Globus pallidus (tissue), 1 donor: ENCODE results near the gene GPR119.
"Not testable (repeated sequence)": the region's sequence is repeated elsewhere in the genome, so short reads cannot be mapped to it uniquely, and the experiment has no call there.

Experiments
- DNase-seq: peaks from one replicate; pipeline ENCODE4 v3.0.0-alpha.2; 2015; ENCODE audit warnings: low spot score

GPR119 gene

DNA sequence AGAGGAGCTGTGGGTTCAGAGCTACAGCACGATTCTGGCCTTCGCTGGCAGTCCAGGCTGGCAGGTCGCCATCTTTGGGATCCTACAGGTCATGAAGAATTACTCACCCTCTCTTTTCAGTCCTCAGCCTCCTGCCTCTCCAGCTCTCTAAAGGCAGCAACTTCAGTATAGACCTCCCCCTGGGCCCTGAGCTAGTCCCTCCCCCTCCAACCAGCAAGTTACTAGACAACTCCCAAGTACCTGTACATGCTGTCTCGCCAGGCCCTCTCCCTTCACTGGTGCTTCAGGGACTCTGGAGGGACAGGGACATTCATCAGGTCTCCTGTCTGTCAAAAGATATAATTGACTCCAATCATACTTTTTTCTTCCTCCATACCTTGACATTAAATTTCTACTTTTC, at the start of gene GPR119:
TSS of gene GPR119 (minus strand) at position 155 of the 400 bp plus-strand sequence. CDS start 227 bp downstream, outside the sequence.
- DNase-seq: no peak

DNA sequence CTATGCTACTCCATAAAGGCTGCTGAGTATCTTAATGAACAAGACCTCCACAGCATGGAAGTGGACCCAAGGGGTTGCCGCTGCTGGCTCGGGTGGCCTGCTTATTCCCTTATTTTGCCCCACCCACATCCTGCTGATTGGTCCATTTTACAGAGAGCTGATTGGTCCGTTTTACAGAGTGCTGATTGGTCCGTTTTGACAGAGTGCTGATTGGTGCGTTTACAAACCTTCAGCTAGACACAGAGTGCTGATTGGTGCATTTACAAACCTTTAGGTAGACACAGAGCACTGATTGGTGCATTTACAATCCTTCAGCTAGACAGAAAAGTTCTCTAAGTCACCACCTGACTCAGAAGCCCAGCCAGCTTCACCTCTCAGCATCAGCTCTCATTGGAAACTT, 43.8 kb upstream of the GPR119 start:
- DNase-seq: not testable (repeated sequence)

DNA sequence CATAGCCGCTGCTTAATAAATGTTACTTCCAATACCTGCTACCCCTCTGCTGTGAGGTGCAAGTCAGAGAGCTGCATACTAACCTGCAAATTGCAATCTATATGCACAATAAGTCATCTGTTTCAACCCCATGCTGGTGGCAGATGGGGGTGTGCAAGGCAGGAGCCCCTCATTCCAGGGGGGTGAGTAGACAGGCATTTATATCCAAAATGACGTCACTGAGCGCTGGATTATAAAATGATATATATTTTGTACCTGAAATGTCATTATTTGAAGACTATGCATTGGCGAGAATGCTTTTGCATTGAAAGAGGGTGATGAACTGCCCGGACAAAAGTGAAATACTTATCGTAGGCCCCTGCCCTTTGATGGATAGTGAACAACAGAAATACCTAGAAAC, 41.1 kb upstream of the GPR119 start:
- no peak for DNase-seq

DNA sequence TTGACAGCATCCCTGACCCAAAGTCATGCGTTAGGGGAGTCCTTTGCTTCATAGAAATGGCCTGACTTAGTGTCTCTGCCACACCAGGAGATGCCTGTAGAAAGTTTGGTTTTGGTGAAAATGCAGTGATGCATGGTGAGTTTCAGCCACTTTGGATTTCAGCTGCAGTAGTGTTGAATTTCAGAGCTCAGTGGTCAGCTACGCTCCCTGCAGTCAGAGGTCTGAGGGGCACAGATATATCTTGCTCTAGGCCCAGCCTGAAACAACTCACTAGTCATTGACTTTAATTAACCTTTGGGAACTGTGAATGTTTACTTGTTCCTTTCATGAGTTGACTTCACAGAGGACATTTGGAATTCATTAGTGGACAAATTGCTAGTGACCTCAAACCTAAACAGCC, 33.8 kb upstream of the GPR119 start:
- DNase-seq: no peak

DNA sequence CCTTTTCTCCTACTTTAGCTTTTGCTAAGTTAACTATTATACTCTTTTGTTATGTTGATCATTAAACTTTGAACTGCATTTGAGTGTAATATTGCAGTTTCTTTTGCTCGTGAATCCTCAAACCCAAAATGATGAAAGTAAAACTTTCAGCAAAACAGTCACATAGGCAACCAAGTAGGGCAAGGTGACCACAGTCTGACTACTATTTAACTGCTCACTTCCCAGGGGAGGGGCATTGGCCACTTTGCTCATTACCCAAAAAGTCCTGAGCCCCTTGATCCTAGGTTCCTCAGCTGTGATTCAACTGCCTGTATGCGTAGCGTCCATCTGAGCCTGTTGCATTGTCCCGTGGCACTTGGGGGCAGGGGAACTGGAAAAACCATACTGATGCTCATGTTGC, 33.3 kb upstream of the GPR119 start:
- no peak for DNase-seq

DNA sequence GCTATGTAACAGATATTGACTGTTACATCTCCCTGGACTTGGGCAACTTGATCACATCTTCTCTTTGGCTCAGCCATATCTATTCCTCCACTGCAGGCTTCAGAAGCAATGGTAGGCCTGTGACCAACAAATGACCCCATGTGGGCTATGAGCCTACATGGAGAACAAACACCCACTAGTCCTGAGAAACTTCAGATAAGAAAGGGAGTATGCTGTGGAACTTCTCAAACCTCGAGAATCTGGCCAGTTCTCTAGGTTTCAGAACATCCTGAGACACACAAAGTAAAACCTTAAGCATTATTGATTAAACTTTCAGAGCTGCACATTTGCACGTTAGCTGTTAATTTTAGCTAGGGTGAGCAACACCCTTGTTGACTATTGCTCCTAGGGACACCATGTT, 32.6 kb upstream of the GPR119 start:
- DNase-seq: no peak

DNA sequence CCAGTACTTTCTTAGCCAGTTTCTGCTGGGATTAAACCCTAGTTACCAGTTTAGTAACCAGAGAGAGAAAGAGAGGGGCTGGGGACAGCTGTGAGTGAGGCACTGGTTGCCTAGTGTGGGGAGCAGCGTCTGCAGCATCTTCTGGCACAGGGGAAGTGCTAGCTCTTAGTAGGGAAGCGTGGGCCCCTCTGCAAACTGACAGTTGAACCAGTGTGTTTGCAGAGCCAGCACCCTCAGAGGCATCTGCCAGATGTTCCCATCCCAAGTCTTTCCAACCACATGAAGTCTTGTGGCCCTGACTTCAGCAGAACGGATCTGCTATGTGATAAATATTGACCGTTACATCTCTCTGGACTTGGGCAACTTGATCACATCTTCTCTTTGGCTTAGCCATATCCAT, 31.3 kb upstream of the GPR119 start:
- DNase-seq: no peak

DNA sequence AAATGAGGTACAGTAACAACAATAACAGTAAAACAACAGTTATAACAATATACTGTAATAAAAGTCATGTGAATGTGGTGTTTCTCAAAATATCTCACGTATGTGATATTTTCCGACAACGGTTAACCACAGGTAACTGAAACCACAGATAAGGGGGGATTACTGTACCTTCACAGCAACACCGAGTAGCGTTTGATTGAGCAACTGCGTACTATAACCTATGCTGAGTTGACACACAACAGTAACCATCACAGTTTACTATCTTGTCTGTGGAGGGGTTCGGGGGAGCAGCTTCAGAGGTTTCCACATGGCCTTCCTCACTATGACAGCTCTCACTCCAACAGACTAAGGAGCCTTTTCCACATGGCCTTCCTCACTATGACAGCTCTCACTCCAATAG, 29.7 kb upstream of the GPR119 start:
- DNase-seq: no peak

DNA sequence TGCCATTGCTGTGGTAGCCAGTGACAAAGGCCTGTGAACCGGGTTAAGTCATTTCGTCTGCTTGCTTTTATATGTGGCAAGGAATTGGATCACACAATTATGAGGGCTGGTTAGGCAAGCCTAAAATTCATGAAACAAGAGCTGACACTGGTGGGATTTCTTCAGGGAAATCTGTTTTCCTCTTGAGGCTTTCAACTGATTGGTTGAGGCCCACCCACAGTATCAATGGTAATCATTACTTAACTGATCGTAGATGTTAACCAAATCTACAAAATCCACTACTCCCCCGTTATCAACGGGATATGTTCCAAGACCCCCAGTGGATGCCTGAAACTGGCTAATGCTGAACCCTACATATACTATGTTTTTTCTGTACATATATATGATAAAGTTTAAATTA, 29.3 kb upstream of the GPR119 start:
- DNase-seq: no peak

DNA sequence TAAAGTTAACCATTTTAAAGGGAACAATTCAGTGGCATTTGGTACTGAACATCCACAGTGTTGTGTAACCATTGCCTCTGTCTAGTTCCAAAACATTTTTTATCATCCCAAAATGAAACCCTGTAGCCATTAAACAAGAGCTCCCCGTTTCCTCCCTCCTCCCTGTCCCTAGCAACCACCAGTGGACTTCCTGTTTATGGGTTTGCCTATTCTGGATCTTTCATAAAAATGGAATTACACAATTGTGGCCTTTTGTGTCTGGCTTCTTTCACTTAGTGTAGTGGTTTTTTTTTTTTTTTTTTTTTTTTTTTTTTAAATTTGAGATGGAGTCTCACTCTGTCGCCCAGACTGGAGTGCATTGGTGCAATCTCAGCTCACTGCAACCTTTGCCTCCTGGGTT, 27.9 kb upstream of the GPR119 start:
- DNase-seq: no peak

DNA sequence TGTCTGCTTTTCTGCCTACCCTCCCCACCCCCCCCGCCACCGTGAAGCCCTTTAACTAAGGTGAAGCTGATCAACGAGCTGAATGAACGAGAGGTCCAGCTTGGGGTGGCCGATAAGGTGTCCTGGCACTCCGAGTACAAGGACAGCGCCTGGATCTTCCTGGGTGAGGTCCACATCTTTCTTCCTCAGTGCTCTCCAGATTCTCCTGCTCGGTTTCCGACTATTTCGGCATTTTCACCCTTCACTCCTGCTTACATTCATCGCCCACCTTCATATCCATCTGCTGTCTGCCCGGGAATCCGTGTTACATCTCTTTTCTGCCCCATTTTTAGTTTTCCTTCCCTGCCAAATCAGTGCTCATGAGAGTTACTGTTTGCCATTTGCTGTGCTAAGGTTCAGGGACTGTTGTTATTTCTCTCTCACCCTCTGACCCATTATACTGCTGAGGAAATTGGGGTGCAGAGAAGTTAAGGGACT, 16.8 kb upstream of the GPR119 start:
- DNase-seq: no peak

DNA sequence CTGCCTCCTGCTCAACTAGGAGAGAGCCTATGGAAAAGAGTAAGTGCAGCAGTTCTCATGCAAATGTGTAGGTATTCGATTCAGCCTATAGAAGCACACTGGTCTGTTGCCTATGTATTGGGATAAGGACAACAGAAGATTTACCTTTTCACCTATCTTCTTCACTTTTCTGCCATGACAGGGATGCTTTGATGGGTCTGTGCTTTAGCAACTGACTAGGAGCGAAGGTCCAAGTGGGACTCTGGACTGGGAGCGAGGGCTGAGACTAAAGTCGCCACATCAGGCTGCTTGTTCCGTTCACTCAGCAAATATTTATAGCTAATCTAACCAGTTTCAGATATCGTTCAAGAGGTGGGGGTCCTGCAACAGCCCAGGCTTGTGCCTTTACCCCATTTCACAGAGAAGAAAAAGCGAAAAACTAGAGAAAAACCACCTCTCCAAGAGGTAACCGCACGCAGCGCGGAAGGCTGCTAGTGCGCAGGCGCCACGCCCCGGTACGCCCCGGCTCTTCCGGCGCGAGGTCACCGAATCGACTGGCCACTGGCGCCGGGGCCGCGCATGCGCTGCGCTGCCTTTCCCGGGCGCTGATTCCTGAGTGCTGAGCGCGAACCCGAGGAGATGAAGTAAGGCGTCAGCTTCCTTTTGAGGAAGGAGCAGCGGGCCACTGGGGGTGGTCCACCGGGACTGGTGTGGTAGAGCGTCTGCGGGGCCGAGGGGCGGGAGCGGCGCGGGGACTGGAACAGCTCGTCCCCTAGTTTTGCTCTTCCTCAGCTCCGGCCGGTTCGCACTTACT, 16.1 kb upstream of the GPR119 start, which contains the start of gene RBMX2:
TSS of gene RBMX2 (plus strand) at position 573 of the 793 bp plus-strand sequence. CDS start at position 619, 46 bp downstream.
- peak; percentile 72 for DNase-seq

DNA sequence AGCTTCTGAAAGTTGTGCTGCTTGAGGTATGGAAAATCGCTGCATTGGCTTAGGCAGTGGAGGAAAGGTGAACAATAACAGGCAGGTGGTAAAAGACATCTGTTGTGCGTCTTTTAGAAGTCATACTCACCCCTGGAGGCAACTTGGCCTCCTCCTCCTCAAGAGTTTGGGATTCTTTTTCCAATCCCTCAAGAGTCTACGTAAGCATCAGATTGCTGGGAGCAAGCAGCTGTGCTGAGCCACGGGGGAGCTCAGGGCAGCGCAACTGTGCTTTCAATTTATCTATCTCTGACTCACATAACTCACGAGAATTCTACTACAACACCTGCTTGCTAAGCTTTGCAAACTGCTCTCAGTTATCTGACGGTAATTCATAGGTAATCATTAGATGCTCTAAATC, 9.9 kb upstream of the GPR119 start:
- DNase-seq: no peak

DNA sequence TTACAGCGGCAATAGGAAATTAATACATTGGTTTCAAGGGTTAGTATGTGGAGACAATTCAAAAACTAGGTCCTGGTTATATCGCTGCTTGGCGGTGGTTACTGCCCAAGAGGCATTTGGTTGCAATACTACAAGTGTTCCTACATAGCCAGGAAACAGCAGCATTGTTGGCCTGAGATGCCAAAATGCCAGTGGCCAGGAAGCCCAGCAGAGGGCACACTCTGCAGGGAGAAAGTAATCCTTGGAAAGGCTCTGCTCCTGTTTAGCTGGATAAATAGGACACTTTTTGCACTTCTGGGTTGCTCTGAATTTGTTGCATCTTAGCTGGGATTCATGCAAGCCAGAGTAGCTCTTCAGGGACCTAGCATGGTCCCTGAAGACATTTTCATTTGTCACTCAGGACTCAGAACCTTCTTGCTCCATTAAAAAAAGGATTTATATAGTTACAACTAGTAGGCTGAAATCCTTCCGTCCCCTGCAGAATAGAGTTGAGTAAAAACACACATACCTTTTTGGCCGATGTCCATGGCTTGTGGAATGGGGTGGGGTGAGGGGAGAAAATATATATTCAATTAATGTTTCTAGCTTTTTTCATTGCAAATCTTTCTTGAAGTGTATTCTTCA, 8.1 kb upstream of the GPR119 start:
- peak; percentile 75 for DNase-seq

DNA sequence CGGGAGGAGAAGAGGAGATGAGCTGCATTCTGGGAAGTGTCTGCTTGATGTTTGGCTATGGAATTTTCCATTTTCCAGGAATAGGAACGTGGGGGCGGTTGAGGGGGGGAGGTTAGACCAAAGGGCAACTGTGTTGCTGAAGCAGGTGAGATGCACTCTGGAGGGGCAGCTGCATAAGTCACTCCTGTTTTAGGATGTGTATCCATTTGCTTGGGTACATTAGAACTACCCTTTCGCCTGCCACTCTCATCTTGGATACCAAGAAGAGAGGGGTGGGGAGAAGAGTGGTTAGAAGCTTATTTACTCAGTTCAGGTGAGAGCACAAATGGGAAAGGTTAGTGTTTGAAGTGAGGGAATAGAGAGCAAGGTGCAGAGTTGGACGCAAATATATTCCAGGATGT, 934 bp upstream of the GPR119 start:
- DNase-seq: no peak

DNA sequence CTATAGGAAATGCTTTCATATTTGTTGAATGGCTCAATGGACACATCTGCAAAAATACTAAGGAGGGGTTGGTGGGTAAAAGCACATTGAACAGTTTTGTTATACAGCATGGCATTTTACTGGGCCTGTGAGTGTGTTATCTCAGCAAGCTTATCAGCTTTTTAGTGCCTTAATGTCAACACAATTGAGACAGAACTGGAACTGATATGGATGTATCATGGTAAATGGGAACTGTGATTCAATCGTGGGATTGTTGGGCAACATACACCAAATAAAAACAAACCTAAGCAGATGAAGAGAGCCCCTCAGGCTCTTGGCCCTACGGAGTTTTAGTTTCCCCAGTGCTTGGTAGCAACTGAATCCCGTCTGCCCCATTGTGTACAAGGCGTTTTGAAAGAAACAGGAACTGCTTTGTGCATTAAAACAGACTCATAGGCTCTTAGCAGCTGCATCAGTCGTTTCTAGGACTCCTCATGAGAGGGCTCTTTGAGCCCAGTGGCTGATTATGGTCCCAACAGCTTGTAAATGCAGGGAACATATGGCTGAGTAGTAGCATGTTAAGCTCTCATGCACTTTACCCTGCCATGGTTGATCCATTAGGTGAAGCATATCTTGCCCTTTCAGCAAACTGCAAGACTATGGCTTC, 7.3 kb downstream of the GPR119 start:
- DNase-seq: peak; percentile 35

DNA sequence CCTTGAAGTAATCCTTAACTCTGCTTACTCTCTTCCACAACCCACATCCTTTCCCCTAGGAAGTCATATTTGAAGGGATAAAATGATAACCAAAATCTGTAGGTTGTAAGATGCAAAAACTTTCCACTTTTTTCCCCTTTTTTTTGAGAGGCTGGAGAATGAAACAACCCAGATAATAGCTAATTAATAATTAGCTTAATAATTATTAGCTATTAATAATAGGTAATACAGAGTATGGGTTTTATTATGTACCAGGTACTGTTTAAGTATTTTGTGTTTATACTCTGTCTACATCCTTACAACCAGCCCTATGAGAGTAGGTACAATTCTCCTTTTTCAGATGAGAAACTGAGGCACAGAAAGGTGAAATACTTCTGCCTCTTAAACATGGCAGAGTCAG, 9.4 kb downstream of the GPR119 start:
- no peak for DNase-seq

DNA sequence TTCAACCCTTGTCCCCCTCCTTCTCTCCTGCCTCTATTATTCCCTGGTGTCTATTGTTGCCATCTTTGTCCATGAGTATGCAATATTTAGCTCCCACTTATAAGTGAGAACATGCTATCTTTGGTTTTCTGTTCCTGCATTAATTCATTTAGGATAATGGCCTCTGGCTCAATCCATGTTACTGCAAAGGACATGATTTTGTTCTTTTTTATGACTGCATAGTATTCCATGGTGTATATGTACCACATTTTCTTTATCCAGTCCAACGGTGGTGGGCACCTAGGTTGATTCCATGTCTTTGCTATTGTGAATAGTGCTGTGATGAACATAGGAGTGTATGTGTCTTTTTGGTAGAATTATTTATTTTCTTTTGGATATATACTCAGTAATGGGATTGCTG, 33.4 kb downstream of the GPR119 start:
- DNase-seq: not testable (repeated sequence)

DNA sequence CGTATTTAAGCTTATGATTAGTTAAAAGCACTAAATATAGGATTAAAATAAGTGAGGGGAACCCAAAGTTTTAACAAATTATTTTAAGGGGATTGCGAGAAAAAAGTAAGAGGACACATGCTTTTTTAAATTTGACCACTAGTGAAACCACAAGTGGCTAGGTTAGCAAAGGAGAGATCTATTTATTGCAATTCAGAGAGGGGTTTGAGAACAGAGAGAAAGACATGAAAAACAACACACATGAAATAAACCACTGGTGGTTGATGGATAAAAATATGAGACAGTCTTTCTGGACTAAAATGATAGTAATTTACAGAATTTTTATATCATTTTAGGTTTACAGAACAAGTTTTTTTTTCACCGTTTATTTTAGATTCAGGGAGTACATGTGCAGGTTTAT, 33.9 kb downstream of the GPR119 start:
- DNase-seq: no peak

DNA sequence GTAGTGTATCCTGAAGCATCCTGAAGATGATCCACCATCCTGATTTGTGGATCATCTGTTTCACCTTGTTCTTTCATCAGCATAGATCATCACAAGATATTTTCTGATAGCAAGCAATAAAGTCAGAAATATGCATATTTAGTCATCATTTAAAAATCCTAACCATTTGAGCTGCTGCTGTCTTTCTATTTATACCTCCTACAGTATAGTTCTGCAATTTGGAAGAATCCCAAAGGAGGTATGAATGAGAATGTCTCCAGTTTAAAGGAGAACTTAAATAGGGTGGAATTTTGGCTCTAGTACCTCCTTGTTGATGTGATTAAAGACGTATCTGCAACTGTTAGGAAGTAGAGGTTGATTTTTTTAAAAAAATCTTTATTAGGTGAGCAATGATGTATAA, 38.2 kb downstream of the GPR119 start:
- no peak for DNase-seq

DNA sequence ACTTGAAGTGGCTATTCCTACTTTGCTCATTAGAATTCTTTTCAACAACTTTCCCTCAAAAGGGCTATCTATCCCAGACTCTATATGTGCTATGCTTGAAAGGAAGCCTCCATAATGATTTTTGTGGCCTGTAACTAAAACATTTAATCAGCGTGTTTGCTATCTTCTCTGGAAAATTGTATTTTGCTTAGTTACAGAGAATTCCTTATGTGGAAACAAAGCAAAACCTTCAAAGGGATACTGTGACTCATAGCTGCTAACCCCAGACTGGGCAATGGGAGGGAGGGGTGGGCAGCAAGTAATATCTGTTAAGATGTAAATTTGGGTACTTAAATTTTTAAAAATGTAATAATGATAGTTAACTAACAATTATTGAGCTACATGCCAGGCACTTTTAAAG, 42.1 kb downstream of the GPR119 start:
- no peak for DNase-seq

DNA sequence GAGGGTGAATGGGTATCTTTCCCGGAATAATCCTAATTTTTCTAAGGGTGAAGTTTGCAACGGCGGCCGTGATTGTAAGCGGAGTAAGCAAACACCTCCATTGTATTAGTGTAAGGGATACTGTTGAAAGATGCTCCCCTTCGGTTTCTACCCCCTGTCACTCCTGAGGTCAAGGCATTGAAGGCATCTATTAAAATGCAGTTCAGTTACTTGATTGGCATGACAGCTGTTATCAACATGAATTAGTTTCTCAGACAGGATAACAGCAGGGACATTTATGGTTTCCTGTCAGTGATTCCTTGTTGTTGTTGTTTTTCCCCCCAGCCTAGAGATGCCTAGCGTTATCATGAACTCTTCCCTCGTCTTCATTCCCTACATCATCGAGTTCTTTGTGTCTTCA, 45.2 kb downstream of the GPR119 start:
- DNase-seq: no peak
